NCI-H1092 treated with DMSO at 0.1 percent for 48 hours (cell line): Measurements from ENCODE around the gene TROAP.
A peak's percentile ranks its signal among the peaks of the same experiment; 100 is the strongest.

Source experiments
- DNase-seq: peaks from one replicate; lab custom pipeline; 2025; lab: John Stamatoyannopoulos, UW

TROAP gene

DNA sequence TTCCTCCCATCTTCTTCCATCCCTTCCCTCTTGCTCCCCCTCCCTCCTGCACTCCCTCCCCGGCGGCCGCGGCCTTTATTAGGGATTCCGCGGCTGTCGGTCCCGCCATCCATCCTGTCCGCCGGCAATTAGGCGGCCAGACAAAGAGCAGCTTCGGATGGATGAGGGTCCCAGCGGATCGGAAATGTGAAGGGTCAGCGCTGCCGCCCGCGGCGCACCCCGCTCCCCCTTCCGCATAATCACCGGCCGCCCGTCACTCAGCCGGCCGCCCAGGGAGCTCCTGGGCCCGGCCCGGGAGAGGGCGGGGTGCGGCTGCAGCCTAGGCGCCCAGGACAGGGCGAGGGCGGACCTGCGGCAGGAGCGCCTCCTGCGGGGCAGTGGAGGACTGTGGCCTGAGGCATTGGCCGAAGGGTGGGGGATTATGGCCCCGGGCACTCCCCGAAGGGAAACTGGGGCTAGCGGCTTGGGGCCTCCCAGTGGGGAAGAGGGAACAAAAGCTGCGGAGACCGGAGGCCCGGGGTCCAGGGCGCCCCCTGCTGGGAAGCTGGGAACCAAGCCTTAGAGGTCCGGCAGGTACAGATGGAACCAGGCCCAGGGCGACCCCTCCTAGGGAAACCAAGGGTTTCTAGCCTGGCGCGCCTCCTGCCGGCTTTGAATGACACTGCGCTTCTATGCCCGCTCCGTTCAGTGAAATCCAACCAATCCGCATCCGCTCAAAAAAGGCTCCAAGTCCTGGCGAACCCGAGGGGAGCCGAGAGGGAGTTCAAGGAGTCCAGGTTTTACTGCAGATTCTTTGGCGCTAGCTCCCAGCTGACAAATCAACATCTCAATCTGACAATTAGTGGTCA is 19.2 kb downstream of the TROAP start:
- DNase-seq = peak; percentile 85

- DNase-seq = peak; percentile 43
These were observed 20.1 kb downstream of the TROAP start for GRCh38 chr12:49342914-49343731.

GRCh38 chr12:49344486-49345050 is 21.5 kb downstream of the TROAP start:
- DNase-seq = no peak

DNA sequence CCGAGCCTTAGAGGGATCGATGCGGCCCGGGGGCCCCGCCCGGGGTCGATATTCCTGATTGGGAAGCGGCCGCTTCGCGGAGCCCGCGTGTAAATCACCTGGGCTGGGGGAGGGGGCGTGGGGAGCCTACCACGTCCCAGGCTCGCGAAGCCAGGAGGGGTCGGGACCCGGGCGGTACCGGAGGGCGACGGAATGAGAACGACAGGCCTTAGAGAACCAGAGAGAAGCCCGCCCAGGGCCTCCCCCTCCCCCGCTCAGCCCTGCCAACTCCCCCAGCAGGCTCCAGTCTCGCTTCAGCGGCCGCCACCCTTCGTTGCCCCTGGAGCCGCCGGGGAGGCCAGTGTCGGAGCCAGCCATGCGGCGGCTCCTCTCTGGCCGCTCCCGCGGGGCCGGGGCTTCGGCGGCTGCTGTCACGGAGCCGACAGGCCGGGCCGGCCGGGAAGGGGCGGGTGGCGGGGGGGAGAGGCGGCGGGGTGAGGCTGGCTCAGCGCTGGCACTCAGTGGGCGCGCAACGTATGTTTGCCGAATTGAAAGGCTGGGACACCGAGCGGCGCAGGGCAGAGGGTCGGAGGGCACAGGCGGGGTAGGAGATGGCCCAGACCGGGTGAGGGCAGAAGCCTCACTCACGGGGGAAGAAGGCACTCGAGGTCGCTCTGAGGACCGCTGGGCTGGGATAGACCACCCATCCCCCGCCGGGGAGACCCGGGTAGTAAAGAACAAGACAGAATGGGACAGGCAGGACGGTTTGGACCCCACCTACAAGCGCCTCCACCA is 22.2 kb downstream of the TROAP start:
- peak; percentile 63 for DNase-seq

DNA sequence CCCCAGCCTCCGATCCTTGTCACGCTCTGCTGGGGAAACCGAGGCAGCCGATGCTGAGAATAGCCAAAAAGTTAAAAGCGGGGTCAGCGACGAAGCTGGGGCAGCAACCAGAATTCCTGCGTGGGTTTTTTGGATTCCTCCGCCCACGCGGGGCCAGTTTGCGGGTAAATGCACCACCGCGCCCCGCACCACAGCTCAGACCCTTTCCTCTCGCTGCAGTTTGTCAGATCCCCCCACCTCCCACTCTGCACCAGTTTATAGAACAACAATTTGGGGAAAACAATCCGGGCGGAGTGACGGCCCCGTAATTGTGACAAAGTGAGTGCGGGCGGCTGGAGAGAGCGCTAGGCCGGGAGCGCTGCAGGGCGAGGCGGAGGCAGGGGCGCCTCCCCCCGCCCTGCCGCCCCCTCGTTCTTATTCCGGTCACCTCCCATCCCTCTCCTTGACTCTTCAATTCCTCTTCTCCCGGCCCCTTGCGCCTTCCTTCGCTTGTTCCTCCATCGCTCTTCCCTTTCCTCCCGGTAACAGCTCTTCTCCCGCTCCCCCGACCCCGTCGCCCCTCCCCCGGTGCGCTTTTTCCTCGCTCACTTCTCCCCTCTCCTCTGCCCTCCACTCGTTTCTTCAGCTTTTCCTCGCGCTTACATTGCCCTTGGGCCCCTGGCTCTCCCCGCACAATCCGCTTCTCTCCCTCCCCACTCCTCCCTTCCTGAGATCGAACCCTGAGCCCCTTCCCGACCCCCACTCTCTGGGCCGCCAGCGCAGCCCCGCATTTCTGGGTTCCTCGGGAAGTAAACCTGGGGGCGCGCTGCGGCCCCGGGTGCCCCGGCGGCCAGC is 23.0 kb downstream of the TROAP start:
- no peak for DNase-seq

GRCh38 chr12:49346659-49347310 is 23.7 kb downstream of the TROAP start, which contains the start of gene DNAJC22:
TSS of gene DNAJC22 (plus strand) at chr12:49346888. CDS start at chr12:49348873, 1,985 bp downstream.
- DNase-seq = peak; percentile 15

- peak; percentile 50 for DNase-seq
These were observed 24.5 kb downstream of the TROAP start for GRCh38 chr12:49347311-49348193.

- DNase-seq = no peak
These were observed 25.7 kb downstream of the TROAP start for GRCh38 chr12:49348781-49349180.

DNA sequence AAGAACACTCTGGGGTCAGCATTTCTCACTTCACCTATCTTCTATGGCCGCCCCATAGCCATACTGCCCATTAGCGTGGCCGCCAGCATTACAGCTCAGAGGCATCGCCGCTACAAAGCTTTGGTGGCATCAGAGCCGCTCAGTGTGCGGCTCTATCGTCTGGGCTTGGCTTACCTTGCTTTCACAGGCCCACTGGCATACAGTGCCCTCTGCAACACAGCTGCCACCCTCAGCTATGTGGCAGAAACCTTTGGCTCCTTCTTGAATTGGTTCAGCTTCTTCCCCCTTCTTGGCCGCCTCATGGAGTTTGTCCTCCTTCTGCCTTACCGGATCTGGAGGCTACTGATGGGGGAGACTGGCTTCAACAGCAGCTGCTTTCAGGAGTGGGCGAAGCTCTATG is 26.2 kb downstream of the TROAP start:
- no peak for DNase-seq

- DNase-seq = no peak
These were observed 29.3 kb downstream of the TROAP start for GRCh38 chr12:49352351-49352750.

- DNase-seq = no peak
These were observed 32.9 kb downstream of the TROAP start for GRCh38 chr12:49355913-49356312.

DNA sequence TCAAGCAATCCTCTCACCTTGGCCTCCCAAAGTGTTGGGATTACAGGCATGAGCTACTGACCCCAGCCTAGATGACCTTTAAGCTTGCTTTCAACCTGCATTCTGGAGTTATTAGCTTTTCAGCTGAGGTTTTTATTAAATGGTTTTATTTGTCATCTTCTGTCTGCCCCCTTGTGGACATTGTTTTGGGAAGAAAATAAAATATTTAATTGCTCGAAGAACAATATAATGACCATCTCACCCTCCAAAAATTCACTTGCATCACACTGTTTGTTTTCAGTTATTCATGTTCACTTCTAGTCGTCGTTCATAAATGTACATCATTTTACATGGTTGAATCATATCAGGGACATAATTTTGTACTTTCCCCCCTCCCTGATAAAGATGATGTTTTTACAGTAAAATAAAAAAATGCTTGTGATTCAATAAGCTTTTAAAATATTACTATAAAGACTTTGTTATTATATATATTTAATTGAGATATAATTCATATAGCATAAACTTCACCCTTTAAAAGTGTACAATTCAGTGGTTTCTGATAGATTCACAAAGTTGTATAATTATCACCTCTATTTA is 34.1 kb downstream of the TROAP start:
- no peak for DNase-seq

GRCh38 chr12:49358483-49359141 is 35.6 kb downstream of the TROAP start:
- peak; percentile 69 for DNase-seq

GRCh38 chr12:49359671-49360070 is 36.6 kb downstream of the TROAP start:
- no peak for DNase-seq

DNA sequence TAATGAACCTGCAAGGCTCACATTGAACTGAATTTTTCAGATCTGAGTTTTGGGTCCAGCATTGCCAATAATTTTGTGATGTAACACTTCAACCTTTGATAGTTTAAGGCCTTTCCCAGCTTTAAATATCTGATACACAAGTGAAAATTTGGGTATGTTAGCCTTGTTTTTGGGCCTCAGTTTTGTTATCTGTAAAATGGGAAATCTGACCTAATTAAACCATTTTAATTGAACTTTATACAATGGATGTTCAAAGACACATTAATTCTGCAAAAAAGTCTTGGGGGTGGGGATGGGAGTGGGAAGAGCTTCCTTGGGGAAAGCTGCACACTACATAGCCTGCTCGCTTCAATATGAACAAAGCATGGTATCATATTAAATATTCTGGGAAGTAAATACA is 39.0 kb downstream of the TROAP start:
- no peak for DNase-seq

DNA sequence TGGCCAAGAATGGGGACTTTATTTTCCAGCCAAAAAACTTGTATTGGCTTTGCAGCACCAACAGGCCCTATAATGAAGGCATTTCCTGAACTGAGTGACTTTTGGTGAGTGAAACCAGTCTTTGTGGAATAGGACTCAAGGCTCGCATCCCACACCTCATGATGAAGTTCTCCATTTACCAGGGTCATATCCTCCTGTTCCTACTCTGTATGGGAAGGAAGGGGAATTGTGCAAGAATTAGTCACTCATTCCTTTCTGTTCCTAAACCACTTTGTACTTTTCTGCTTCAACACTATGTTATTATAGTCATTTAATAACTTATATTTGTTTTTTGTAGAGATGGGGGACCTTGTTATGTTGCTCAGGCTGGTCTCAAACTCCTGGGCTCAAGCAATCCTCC is 41.9 kb downstream of the TROAP start:
- DNase-seq = no peak

DNA sequence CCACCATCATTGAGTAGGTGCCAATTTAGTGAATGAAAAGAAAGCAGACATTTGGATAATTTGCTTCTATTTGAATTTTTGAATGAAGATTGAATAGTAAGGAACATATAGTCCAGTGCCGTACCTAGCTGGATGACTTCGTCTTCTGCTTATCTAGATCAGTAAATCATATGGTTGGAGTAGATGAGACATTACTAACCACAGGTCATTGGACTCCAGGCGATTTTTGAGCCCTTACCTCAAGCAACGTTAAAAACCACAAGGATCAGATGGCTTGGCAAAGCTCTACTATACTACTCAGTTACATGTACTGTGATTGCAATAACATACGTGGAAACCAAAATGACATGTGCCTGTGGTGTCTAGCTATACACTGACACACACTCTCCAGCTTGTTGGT is 42.5 kb downstream of the TROAP start:
- no peak for DNase-seq

DNA sequence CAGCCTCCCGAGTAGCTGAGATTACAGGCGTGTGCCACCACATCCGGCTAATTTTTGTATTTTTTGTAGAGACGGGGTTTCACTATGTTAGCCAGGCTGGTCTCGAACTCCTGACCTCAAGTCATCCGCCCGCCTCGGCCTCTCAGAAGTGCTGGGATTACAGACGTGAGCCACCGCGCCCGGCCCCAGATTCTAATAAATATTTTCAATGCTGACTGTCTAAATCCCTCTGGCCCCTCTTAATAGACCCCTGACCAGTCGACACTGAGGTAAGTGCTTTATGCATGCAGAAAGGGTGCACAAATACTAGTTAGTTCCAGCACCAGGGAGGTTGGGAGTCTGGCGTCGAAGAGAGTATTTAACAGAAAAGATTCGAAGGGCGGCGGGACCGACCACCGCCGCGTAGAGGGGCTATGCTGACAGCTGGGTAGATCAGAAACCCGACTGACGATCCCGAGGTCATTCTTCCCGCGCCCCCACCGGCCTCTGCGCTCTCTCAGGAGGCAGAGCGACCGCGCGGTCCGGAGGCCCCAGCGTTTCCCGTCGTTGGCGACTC is 43.1 kb downstream of the TROAP start:
- DNase-seq = no peak
